SHP77 treated with DMSO at 0.1 percent for 48 hours (cell line): ENCODE results near the gene NCAPG.

Experiments
- DNase-seq: peaks from one replicate; lab custom pipeline; 2025; lab: John Stamatoyannopoulos, UW

Gene NCAPG

DNA sequence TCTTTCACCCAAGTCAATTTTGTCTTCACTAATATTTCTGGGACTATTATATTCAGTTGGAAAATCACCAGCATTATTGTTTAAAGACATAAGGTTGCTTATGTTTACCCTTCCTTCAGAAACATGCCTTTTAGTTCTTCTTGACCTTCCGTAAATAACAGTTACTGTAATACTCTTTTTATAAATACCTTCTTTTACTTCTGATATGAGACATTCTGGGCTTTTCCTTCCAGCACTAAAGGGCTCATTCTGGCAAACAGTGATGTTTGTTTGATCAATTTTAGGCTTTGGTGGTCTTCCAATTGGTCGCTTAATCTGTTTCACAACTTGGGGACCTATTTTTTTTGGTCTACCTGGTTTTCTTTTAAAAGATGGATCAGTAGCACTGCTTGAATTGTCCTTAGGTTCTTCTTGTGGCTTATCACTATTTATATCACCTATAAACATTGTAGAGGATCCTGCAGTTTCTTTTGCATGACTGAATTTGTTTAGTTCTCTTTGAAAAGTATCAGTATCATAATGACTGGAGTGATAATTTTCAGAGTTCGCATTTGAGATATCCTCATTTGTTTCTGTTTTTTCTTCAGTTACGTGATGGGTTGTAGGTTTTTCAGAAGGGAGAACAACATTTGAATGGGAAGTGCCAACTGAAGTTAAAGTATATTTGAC lies 64.8 kb downstream of the NCAPG start:
- DNase-seq = no peak

DNA sequence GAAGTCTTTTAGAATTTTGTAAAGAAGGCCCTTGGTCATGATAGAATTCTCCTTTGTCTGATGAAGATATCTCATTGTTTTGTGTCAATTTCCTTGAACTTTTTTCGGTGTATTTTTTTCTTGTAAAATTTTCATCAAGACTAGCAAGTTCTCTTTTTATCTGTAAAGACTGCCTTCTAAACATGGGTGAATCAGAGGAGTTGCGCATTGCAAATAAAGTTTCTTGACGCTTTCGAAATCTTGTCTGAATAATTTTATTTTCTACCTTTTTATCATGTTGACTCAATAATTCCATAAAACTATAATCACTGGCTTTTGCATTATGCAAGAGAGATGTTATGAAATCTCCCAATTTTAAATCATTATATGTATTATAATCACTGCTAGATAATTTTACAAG lies 66.2 kb downstream of the NCAPG start:
- no peak for DNase-seq

DNA sequence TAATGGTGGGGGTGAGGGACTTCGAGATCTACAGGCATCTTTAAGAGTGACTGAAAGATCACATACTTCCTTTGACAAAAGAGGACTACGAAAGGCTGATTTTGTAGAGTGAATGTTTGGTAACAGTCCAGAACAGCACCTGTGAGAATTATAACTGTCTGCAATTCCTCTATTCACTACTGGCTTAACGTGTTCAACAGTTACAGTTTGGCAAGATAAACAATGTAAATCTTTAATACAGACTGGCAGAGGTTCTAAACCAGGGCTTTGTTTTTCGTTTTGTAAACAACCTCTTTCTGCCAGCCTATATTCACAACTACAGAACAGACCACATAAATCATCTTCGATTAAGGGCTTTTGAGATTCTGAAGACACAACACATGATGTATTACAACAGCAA lies 66.9 kb downstream of the NCAPG start:
- DNase-seq = no peak

DNA sequence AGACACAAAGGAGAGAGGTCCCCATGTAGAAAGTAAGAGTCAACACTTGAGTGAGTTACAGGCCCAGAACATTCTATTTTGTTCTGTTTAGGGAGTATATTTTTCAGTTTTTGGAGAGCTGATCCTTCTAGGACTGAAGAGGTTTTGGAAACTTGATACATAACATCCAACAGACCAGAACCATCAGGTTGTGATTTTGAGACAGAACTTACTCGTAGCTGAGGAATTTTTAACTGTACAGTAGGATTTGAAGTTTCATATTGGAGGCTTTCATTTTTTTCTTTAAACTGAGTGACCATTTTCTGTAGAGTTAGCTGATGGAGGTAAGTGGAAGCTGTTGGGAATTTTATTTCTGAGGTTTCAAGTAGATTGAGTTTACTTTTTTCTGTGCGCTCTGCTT lies 73.3 kb downstream of the NCAPG start:
- DNase-seq = no peak

DNA sequence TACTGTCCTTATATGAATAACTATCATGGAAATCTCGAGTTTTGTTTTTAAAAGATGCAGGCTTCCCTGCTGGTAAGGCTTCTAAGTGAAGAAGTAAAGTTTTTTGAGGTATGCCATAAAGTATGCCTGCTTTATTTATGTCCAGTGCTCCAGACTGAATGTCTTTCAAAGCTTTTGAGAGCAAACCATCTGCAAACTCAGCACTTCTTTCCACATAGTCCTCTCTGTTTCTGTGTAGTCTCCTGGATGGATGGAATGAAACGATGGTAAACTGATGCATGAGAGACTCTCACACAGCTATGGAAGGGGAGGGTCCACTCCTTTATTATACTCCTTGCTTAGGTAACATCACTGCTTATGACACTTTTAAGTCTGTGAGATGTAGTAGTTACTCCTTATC lies 73.7 kb downstream of the NCAPG start:
- no peak for DNase-seq

DNA sequence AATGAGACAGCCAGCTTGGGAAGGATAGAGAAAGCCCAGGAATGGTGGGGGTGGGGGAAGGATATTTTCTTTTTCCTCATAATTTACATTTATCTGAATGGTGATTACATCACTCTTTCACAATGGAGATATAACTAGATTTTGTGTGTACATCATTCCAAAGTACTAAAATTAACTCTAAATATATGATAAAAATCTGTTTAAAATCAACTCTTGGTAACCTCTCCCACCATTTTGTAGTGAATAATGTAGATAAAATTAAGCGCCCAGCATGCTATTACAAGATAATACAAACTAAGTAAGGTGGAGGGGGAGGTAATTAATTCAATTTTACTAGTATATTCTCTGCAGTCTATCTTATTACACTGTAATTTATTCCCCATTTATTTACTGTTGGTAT lies 78.9 kb downstream of the NCAPG start:
- no peak for DNase-seq

DNA sequence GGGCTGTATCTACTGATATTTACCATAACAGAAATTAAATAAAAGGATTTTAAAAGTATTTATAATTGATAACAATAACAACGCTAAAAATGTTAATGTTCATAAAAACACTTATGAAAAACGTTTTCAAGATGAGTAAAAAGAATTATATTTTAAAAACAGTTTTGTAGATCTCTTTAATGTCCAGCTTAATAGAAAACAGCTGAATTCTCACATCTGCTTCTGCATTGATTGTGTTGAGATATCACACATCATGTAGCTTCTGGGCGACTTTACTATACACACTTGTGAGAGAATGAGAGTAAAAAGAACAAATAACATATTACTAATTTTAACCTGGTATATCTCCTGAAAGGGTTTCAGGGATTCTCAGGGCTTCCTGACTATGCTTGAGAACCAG lies 83.6 kb downstream of the NCAPG start:
- no peak for DNase-seq
